PC-3 (cell line): ENCODE data around the gene NINJ2. TPM values are rescaled to one million over a fixed set of nuclear protein-coding genes. Genes with fewer than 3 reads are reported as not detected.

ENCODE experiments used
- ATAC-seq: fragments of 200-7000 bp; cut with Tn5 transposase; 2 replicates; pipeline ENCODE4 v1.9.1; 2020; ENCODE audit warnings: mild to moderate bottlenecking, moderate library complexity
- BruUV-seq: library from RNA; stranded (reverse); fragments of 400-500 nt; replicated peaks from 2 replicates; lab custom pipeline; 2021; lab: Mats Ljungman, UMichigan
- CTCF ChIA-PET: fragments of 300-600 bp; sonication (Branson Sonifier 250); formaldehyde crosslinking; loops from one replicate; lab custom pipeline; 2022; ENCODE audit warnings: antibody characterized with exemption; lab: Charles Lee
- POLR2A ChIA-PET: fragments of 300-600 bp; sonication (Branson Sonifier 250); formaldehyde crosslinking; loops from one replicate; lab custom pipeline; 2022; ENCODE audit warnings: antibody characterized with exemption; ENCODE audit not compliant: unreplicated experiment; lab: Charles Lee
- DNase-seq: peaks from one replicate; pipeline ENCODE4 v3.0.0-alpha.2; 2015
- H2AFZ ChIP-seq: fragments of 300-600 bp; sonication (generic); 2 replicates; pipeline ENCODE4 v1.6.0; 2016; ENCODE audit warnings: antibody characterized with exemption, low read length
- H3F3A ChIP-seq: fragments of 300-600 bp; sonication (generic); one replicate; pipeline ENCODE4 v1.6.0; 2017; ENCODE audit warnings: antibody characterized with exemption, low read length, control low read depth, mild to moderate bottlenecking; ENCODE audit not compliant: unreplicated experiment
- H3K27ac ChIP-seq: fragments of 300-600 bp; sonication (generic); 2 replicates; pipeline ENCODE4 v1.5.1; 2016; ENCODE audit warnings: mild to moderate bottlenecking, low read length
- H3K27me3 ChIP-seq: fragments of 300-600 bp; sonication (generic); 2 replicates; pipeline ENCODE4 v1.6.1; 2016; ENCODE audit warnings: low read length, mixed read lengths
- H3K36me3 ChIP-seq: fragments of 300-600 bp; sonication (generic); 2 replicates; pipeline ENCODE4 v1.6.1; 2016; ENCODE audit warnings: low read depth, mixed run types, low read length, mixed read lengths
- H3K4me1 ChIP-seq: fragments of 300-600 bp; sonication (generic); 2 replicates; pipeline ENCODE4 v1.5.1; 2016; ENCODE audit warnings: low read length; ENCODE audit not compliant: insufficient read depth
- H3K4me2 ChIP-seq: fragments of 300-600 bp; sonication (generic); 2 replicates; pipeline ENCODE4 v1.6.0; 2016; ENCODE audit warnings: low read length
- H3K4me3 ChIP-seq: fragments of 300-600 bp; sonication (generic); 2 replicates; pipeline ENCODE4 v1.5.1; 2016; ENCODE audit warnings: mild to moderate bottlenecking, low read length, mixed read lengths
- H3K79me2 ChIP-seq: fragments of 300-600 bp; sonication (generic); 2 replicates; pipeline ENCODE4 v1.6.1; 2017; ENCODE audit warnings: low read length, mixed read lengths
- H3K9ac ChIP-seq: fragments of 300-600 bp; sonication (generic); 2 replicates; pipeline ENCODE4 v1.6.0; 2016; ENCODE audit warnings: mild to moderate bottlenecking, low read length
- H3K9me2 ChIP-seq: fragments of 300-600 bp; sonication (generic); replicated peaks from 2 replicates; pipeline ENCODE4 v1.6.1; 2016; ENCODE audit warnings: mixed run types, low read length, mixed read lengths
- H3K9me3 ChIP-seq: fragments of 300-600 bp; sonication (generic); 2 replicates; pipeline ENCODE4 v1.6.1; 2016; ENCODE audit warnings: low read length, mixed read lengths
- H4K20me1 ChIP-seq: fragments of 300-600 bp; sonication (generic); 2 replicates; pipeline ENCODE4 v1.6.1; 2016; ENCODE audit warnings: low read length, mixed read lengths
- EZH2 ChIP-seq: fragments of 300-600 bp; sonication (generic); IDR thresholded peaks from one replicate; pipeline ENCODE4 v1.6.1; 2017; ENCODE audit warnings: antibody characterized with exemption, mild to moderate bottlenecking, low read length; ENCODE audit not compliant: unreplicated experiment
- EZH2phosphoT487 ChIP-seq: fragments of 300-600 bp; sonication (generic); IDR thresholded peaks from 2 replicates; pipeline ENCODE4 v1.6.1; 2018; ENCODE audit warnings: mild to moderate bottlenecking, antibody characterized with exemption, low read length, borderline replicate concordance
- intact Hi-C: fragments of 100-400 bp; cut with micrococcal nuclease; formaldehyde crosslinking; loops from 2 replicates; pipeline ENCODE4 v1.9.0; 2023
- total RNA-seq: library from RNA; depleted of rRNA; stranded (reverse); fragments of >200 nt; gene quantifications from 2 replicates; pipeline ENCODE4 v1.2.3, GENCODE V29; 2014
- TF ChIP-seq, protein P1 (sequence below): fragments of 300-600 bp; sonication (generic); conservative IDR thresholded peaks from 2 replicates; pipeline ENCODE4 v1.5.1; 2017; ENCODE audit warnings: antibody characterized with exemption, low read depth, mild to moderate bottlenecking, low read length

The NINJ2 gene
- total RNA-seq, 1 experiment from 2014 or later = not detected

- TF ChIP-seq EZH2phosphoT487 (no peak), EZH2 (no peak)
- TF ChIP-seq, protein P1, sequence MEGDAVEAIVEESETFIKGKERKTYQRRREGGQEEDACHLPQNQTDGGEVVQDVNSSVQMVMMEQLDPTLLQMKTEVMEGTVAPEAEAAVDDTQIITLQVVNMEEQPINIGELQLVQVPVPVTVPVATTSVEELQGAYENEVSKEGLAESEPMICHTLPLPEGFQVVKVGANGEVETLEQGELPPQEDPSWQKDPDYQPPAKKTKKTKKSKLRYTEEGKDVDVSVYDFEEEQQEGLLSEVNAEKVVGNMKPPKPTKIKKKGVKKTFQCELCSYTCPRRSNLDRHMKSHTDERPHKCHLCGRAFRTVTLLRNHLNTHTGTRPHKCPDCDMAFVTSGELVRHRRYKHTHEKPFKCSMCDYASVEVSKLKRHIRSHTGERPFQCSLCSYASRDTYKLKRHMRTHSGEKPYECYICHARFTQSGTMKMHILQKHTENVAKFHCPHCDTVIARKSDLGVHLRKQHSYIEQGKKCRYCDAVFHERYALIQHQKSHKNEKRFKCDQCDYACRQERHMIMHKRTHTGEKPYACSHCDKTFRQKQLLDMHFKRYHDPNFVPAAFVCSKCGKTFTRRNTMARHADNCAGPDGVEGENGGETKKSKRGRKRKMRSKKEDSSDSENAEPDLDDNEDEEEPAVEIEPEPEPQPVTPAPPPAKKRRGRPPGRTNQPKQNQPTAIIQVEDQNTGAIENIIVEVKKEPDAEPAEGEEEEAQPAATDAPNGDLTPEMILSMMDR = no peak
- Histone ChIP-seq H3K9me3 (no peaks in the 10 kb centered on the region), H3F3A (no peaks in the 10 kb centered on the region), H3K36me3 (no peaks in the 10 kb centered on the region), H3K4me2 (no peak overlapping the region), H3K4me1 (peaks cover 5% of the 10 kb centered on the region; the same call in 1 of the 2 replicates), H3K4me3 (no peak overlapping the region), H3K9me2 (no peaks in the 10 kb centered on the region), H3K27me3 (no peaks in the 10 kb centered on the region), H3K79me2 (no peaks in the 10 kb centered on the region), H4K20me1 (no peaks in the 10 kb centered on the region), H3K9ac (no peak overlapping the region), H3K27ac (no peak overlapping the region), H2AFZ (no peak overlapping the region)
- DNase-seq (no peak), ATAC-seq (no peak)
- ChIA-PET CTCF (interaction anchor here (0.8 kb wide), 1 partner anchor 89 kb away, joined by 5 read pairs; no protein-coding TSS in a partner anchor), POLR2A (no interaction called here)
- BruUV-seq = no TSS peak
- intact Hi-C loops = no loop called here
Observed at GRCh38 chr12:661720-662486, 1.3 kb downstream of the NINJ2 start.

DNA sequence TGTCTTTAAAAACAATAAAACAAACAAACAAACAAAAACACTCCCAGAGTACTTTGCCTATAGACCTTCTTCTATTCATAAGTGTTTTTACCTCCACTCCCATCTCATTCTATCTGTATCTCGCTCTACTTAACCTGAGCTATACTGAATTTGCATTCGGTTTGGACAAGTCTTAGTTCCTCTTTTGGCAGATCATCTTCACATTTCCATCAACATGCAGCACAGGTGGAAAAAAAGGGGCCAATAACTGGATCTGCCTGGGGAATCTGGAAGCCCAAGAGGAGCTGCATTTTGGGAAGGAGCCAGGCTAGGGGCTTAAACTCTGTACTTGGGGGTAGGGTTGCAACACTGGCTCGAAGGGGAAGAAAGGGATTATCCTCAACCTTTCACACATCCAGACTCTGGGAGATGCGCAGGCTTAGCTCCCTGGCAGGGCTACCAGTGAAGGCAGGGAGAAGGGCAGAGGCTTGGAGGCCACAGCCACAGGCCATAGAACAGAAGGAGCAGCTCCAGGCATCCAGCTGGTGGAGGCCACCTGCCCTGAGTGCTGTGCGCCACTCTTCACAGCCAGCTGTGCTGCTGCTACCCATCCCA, 4.1 kb downstream of the NINJ2 start:
- H3K27ac ChIP-seq = no peak overlapping the region
- BruUV-seq = no TSS peak
- intact Hi-C loops = no loop called here
- no peak overlapping the region for H3K4me3 ChIP-seq
- H3K9me3 ChIP-seq = no peaks in the 10 kb centered on the region
- no peaks in the 10 kb centered on the region for H4K20me1 ChIP-seq
- no peaks in the 10 kb centered on the region for H3K36me3 ChIP-seq
- TF ChIP-seq EZH2 (no peak), EZH2phosphoT487 (no peak)
- TF ChIP-seq, protein P1 = no peak
- no peak overlapping the region for H3K9ac ChIP-seq
- H2AFZ ChIP-seq = no peak overlapping the region
- H3F3A ChIP-seq = no peaks in the 10 kb centered on the region
- H3K27me3 ChIP-seq = no peaks in the 10 kb centered on the region
- POLR2A ChIA-PET = no interaction called here
- no peaks in the 10 kb centered on the region for H3K79me2 ChIP-seq
- no peak for ATAC-seq
- H3K4me2 ChIP-seq = no peak overlapping the region
- CTCF ChIA-PET = no interaction called here
- no peak for DNase-seq
- no peaks in the 10 kb centered on the region for H3K9me2 ChIP-seq
- no peaks in the 10 kb centered on the region for H3K4me1 ChIP-seq

- POLR2A ChIA-PET = no interaction called here
- CTCF ChIA-PET = no interaction called here
- BruUV-seq = no TSS peak
Observed at GRCh38 chr12:650983-651382, 12.3 kb downstream of the NINJ2 start.

More at GRCh38 chr12:650983-651382, 12.3 kb downstream of the NINJ2 start:
- Histone ChIP-seq H3K36me3 (no peaks in the 10 kb centered on the region), H3K9me3 (no peaks in the 10 kb centered on the region), H3K27ac (no peak overlapping the region), H3K79me2 (no peaks in the 10 kb centered on the region), H3F3A (no peaks in the 10 kb centered on the region), H3K4me1 (no peaks in the 10 kb centered on the region), H3K27me3 (no peaks in the 10 kb centered on the region), H2AFZ (no peak overlapping the region), H4K20me1 (no peaks in the 10 kb centered on the region), H3K4me2 (no peak overlapping the region), H3K9me2 (no peaks in the 10 kb centered on the region), H3K4me3 (no peak overlapping the region), H3K9ac (no peak overlapping the region)
- ATAC-seq (no peak), DNase-seq (no peak)
- intact Hi-C loops = no loop called here
- TF ChIP-seq EZH2phosphoT487 (no peak), EZH2 (no peak)
- TF ChIP-seq, protein P1 = no peak
